GM18502 (cell line): ENCODE measurements around the gene TMEM256.
"Not testable (repeated sequence)": the region's sequence is repeated elsewhere in the genome, so short reads cannot be mapped to it uniquely, and the experiment has no call there.

Experiments
- ATAC-seq: cut with Tn5 transposase; IDR thresholded peaks from one replicate; pipeline ENCODE4 v1.9.1; 2021; ENCODE audit warnings: mild to moderate bottlenecking; ENCODE audit not compliant: unreplicated experiment, poor library complexity

Gene TMEM256

DNA sequence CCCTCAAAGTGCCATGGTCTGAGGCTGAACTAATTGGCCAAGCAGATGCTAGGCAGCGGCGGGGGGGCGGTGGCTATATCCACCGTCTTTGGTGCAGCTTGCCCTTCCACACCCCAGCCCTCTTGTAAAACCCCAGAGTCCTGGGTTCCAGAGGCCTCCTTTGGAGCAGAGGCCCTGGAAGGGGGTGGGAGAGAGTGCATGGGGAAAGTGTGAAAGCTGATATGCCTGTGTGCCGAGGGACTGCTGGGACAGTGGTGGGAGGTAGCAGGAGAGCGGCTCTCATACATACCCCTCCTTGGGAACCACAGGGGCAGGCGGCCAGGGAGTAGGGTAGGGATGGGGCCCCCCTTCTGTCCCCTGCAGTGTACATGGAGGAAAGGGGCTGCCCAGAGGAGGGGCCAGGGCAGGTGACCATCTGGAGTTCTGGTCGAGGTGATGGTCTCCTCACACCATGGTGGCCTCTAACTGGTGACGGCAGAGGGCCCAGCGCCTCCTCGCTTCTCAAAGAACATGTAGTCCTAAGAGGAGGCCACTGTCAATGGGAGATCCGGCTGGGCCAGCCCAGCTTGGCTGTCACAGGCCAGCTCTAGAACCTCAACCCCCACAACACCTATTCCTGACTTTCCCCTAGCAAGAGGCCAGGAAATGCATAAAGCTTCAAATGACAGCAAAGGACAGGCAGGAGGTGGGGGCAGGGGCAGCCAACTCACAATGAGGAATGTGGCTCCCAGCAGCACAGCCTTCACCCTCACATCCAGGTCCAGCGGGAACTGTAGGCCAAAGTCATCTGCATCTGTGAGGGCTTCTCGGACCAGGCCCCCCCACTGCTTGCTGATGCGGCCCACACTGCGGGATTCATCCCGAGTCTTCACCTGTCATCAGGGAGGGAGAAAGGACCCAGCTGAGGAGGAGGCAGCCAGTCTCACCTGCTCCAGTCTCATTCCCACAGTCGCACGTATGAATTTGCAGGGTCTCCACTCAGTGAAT is 13.7 kb downstream of the TMEM256 start:
- no peak for ATAC-seq

DNA sequence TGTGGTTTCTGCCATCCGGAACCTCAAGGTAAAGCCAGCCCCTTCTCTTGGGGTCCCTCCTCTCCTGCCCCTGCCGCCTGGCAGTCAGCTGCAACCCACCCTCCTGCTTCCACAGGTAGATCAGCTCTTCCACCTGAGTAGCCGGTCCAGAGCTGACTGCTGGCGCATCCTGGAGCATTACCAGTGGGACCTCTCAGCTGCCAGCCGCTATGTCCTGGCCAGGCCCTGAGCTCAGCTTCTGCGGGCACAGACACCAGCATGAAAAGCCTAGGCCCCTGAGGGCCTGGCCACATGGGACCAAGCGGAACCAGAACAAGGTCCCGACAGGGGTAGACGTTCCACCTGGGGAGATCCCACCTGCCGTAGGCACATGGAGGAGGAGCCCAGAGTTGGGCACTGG is 15.0 kb downstream of the TMEM256 start:
- no peak for ATAC-seq

DNA sequence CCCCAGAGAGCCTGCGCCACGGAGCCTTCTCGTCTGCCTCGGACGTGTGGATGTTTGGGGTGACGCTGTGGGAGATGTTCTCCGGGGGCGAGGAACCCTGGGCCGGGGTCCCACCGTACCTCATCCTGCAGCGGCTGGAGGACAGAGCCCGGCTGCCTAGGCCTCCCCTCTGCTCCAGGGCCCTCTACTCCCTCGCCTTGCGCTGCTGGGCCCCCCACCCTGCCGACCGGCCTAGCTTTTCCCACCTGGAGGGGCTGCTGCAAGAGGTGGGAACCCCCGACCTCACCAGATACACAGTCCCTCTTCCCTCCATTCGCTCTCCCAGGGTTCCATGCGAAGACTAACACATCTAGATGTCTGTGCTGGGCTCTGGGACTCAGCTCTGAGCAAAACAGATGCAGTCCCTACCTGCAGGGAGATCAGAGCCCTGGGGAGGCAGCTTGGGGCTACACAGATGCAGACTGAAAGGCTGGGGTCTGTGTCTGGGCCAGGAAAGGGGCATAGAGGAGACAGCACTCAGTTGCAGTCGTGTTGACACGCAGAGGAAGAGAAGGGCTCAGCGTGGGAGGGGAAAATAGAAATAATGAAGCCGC is 19.3 kb downstream of the TMEM256 start:
- no peak for ATAC-seq

DNA sequence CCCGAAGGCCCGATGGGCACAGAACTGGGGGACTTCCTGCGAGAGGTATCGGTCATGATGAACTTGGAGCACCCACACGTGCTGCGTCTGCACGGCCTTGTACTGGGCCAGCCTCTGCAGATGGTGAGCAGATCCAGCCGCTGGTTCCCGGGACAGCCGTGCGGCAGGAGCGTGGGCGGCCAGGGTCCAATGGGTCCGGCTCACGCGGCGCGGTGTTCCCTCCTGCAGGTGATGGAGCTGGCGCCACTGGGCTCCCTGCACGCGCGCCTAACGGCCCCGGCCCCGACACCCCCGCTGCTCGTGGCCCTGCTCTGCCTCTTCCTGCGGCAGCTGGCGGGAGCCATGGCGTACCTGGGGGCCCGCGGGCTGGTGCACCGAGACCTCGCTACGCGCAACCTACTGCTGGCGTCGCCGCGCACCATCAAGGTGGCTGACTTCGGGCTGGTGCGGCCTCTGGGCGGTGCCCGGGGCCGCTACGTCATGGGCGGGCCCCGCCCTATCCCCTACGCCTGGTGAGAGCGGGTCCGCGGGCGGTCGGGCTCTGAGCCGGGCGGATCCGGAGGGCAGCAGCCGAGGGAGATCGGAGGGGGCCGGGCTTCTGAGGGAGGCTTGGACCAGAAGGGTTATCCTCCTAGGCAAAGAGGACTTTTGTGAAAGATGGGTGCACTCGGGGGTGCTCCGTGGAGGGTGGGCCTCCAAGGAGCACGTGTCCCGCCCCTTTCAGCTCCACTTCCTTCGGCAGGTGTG is 20.0 kb downstream of the TMEM256 start:
- ATAC-seq = peak; percentile 85

DNA sequence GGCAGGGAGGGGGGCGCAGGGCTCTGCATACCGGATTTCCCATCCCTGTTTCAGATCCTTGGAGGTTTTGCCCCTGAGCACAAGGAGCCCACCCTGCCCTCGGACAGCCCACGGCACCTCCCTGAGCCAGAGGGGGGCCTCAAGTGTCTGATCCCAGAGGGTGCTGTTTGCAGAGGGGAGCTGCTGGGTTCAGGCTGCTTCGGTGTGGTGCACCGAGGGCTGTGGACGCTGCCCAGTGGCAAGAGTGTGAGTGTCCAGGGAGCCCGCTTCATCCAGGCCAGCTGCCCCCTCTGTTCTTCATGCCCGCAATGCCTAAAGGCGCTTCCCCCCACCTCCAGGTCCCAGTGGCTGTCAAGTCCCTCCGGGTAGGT is 20.5 kb downstream of the TMEM256 start:
- ATAC-seq = no peak

DNA sequence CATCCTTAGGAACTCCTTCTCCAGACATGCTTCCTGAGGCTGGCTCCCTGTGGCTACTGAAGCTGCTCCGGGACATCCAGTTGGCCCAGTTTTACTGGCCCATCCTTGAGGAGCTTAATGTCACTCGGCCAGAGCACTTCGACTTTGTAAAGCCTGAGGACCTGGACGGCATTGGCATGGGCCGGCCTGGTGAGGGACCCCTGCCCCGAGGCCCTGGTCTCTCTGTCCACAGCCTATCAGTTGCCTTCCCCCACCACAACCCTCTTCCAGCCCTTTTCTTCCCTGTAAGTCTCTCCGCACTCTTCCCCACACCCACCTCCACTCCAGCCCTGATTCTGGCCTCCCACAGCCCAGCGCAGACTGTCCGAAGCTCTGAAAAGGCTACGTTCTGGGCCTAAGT is 21.0 kb downstream of the TMEM256 start:
- no peak for ATAC-seq

DNA sequence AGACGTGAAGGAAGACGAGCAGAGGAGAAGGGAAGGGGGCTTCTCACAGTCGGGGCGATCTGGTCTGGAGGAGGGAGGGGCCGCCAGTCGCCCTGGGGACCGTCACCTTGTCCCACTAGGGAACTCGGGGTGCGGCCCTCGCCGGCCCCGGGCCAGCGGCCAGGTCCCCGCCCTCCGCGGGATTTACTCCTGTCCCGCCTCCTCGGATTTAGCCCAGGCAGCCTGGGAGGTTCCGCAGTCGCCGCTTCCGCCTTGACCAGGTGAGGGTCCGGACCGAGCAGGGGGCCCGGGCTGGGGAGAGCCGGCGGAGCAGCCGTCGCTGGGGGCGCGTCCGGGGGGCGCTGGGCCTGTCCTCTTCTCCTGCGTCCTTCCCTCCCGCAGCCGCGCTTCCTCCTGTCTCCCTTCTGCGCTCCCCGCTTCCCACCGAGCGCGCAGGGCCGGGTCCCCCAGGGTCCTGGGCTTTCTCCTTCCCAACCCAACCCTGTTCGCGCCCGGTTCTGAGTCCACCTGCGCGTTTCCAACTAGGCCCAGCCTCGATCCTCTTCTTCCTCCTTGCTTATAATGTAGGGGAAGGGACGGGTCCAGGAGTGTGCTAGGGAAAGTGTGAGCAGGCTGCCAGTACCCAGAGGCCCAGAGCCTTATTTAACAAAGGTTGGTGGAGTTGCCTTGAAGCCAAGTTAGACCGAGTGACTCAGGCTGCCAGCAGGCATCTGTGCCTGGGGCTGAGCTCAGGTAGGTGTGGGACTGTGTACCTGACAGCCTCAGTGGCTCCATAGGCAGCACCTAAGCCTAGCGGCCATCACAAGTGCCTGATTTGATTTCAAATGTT is 22.8 kb downstream of the TMEM256 start, which contains the start of gene TNK1:
Gene TNK1, plus strand, starts transcription at position 235 of the 829 bp plus-strand sequence. CDS start 1,838 bp downstream, outside the sequence.
- ATAC-seq = no peak

DNA sequence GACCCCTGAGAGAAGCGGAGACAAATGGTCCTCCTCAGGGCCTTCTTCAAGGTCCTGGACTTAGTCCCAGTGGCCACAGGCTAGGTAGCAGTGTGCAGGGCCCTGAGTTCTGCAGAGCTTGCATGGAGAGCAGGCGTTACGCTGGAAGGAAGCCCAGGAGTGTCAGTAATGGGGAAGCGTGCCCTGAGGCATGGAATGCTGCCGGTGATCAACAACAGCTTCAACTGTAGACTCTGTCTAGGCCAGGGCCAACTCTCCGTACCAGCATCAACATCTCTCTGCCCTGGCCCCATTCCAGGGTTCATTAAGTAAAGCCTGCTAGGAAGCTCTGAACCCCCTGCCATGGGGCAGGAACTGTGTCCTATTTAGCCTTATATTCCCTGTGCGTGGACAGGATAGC is 23.6 kb downstream of the TMEM256 start:
- no peak for ATAC-seq

DNA sequence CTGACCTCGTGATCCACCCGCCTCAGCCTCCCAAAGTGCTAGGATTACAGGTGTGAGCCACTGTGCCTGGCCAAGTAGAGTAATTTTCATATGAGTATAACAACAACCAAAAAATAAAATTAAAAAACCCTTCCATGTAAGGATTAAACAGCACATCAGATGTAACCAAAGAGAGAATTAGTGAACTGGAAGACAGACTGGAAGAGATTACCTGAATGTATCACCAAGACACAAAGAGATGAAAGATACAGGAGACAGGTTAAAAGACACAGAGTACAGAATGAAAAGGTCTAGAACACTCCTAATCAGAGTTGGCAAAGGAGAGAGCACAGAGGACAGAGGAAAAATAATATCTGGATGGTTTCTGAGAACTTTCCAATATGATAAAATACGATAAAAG is 24.8 kb downstream of the TMEM256 start:
- ATAC-seq = no peak

DNA sequence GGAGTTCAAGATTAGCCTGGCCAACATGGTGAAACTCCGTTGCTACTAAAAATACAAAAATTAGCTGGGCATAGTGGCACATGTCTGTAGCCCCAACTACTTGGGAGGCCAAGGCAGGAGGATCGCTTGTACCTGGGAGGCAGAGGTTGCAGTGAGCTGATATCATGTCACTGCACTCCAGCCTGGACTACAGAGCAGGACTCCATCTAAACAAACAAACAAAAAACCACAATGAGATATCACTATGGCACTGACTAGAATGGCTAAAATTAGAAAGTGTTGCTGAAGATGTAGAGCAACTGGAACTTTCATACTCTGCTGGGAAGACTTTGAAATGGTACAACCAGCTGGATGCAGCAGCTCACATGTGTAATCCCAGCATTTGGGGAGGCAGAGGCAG is 29.5 kb downstream of the TMEM256 start:
- ATAC-seq = no peak

DNA sequence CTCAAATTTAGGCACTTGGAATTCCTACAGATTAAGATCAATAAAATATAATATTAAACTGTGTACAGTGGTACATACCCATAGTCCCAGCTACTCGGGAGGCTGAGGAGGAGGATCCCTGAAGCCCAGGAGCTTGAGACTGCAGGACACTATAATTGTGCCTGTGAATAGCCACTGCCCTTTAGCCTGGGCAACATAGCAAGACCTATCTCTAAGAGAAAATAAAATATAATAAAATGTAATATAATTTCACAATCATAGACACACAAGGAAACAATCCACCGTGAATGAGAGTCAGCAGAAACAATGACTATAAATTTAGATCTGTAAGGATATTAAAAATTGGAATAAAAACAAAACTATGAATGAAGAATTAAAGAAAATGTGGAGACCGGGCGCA is 33.0 kb downstream of the TMEM256 start:
- no peak for ATAC-seq

DNA sequence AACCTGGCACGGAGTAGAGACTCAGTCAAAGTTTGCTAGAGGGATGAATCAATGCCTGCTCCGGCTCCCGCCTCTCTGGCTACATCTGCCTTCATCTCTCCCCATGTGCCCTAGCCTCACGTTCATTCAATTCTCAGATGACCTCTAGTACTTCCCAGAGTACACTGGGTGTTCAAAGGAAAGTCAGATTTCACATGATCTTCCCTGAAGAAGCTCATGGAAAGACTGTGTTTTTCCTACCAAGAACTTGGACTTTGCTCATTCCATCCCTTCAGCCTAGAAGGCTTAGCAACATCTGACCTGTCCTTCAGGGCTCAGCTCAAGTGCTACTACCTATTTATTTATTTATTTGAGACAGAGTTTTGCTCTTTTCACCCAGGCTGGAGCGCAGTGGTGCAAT is 34.1 kb downstream of the TMEM256 start:
- ATAC-seq = no peak

DNA sequence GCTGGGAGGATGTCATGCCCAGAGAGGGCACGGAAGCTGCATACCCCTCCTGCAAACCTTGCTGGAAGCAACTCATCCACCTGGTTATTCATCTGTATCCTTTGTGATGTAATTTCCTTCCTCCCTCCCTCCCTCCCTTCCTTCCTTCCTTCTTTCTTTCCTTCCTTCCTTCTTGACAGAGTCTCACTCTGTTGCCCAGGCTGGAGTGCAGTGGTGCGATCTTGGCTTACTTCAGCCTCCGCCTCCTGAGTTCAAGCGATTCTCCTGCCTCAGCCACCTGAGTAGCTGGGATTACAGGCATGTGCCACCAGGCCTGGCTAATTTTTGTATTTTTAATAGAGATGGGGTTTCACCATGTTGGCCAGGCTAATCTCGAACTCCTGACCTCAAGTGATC is 35.3 kb downstream of the TMEM256 start:
- ATAC-seq = not testable (repeated sequence)

DNA sequence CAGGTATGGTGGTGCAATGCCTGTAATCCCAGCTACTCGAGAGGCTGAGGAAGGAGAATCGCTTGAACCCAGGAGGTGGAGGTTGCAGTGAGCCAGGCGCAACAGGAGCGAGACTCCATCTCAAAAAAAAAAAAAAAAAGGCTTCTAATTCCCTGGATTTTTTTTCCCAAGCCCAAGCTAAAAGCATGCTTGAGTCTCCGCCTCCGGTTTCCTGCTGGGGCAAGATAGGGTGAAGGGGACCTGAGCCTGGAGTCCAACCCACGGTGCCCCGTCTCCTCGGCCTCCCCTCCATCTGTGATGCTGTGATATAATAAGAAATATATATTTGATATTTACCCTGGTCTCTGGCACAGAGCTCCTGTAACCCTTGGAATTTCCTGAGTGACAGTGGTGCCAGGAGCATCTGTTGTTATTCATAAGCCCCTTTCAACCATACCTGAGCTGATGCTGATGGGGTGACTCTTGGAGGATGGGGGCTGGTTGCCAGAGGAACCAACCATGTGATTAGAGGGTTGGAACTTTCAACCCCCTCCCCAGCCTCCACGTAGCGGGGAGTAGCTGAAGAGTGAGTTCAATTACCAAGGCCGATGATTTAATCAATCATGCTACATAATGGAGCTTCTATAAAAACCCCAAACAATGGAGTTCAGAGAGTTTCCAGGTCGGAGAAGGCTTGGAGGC is 35.8 kb downstream of the TMEM256 start:
- no peak for ATAC-seq

DNA sequence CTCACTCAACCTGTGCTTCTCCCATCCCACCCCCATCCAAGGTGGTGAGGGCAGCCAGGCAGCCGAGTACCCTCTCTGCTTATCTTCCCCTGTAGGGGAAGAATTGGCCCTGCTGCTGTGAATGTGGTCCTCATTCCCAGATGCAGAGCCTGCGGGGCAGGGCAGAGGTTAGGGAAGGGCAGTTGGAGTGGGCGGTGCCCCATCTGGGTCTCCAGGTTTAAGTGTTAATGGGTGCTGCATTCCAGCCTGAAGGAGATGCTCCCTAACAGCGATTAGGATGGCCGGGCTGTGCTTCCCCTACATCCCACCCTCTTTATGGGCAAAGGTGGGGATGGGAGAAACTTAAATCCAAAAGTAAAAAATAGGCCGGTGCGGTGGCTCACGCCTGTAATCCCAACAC is 36.8 kb downstream of the TMEM256 start:
- ATAC-seq = no peak

DNA sequence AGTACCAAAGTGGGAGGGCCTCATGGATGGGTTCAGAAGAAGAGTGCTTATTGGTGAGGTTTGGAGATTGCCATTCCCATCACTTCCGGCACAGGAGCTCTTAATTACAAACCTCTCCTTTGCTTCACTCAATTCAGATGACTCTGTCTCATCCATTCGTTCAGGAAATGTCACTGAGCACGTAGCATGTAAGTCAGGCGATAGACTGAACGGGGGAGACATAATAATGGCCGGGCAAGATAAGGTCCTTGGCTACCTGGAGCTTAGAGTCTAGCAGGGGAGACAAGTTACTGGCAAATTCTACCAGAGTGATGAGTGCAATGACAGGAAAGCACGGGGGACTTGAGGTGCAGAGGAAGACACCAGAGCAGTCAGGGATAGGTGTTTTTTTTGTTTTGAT is 37.9 kb downstream of the TMEM256 start:
- ATAC-seq = not testable (repeated sequence)

DNA sequence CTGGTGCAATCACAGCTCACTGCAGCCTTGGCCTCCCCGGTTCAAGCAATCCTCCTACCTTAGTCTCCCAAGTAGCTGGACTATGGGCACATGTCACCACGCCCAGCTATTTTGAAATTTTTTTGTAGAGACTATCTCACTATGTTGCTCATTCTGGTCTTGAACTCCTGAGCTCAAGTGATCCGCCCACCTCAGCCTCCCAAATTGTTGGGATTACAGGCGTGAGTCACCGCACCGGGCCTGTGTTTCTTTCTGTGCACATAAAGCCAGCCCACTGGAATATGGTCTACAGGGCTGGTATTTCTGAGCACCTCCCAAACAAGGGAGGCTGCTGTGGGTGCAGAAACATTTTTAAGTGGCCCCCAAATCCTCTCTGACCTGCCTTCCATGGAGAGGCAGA is 40.6 kb downstream of the TMEM256 start:
- no peak for ATAC-seq

DNA sequence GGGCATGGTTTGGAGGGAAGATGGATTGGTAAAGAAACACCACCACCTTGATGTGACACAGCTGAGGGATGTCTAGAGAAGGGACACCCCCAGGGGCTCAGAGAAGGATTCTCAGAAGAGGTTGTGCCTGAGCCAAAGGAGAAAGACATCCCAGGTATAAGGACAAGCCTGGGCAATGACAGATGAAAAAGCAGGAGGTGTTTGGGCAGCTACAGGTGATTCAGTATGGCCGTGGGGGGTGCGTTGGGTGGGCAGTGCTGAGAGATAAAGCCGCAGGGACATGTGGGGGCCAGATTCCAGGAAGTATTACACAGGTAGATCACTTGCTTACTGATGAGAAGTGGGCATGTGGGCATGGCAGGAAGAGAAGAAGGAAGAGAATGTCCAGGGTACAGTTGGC is 42.0 kb downstream of the TMEM256 start:
- no peak for ATAC-seq

DNA sequence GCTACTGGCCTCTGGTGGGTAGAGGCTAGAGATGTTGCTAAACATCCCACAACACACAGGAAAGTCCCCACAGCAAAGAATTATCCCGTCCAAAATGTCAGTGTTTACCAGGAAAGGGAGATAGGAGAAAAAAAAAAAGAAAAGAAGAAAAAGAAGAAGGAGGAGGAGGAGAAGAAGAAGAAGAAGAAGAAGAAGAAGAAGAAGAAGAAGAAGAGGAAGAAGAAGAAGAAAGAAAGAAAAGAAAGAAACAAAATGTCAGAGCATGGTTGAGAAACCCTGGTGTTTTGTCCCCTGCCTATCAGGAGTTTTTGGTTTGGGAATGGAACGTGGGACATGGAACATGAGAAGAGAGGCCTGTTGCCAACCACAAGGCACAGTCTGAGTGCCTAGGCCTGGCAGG is 46.5 kb downstream of the TMEM256 start:
- no peak for ATAC-seq

DNA sequence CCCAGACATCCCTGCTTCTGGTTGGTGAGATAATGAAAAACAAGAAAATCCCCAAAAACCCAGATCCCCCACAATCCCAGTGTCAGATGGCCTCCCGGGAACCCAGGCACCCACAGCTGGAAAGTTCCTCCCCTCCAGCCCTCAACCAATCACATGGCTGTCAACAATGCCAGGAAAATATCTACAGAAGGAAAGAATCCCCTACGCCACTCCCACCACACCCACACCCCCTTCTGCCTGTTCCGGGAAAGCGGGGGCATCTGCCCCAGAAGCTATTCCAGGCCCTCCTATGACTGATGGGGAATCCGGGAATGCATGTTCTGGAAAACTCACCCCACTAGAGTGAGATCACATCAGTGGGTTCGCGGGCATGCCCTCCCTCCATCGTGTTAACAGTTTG is 47.1 kb downstream of the TMEM256 start:
- ATAC-seq = no peak
